Vagina (tissue), 2 donors: ENCODE results near the gene GYG2.

Experiments used
- CTCF ChIP-seq, 3 experiments: fragments of 450-650 bp in 2 of 3; fragments of 200-600 bp in 1 of 3; sonication (generic) in 1 of 3; IDR thresholded peaks; one replicate each; pipeline ENCODE4 v1.5.1; 2017 to 2019; ENCODE audit warnings: antibody characterized with exemption in 3 of 3, mild to moderate bottlenecking in 2 of 3, moderate library complexity in 2 of 3
- POLR2A ChIP-seq, 2 donors: fragments of 450-650 bp; IDR thresholded peaks; one replicate each; pipeline ENCODE4 v1.6.1; 2017; ENCODE audit warnings: antibody characterized with exemption in 2 of 2, mild to moderate bottlenecking in 2 of 2, moderate library complexity in 2 of 2

GRCh38 chrX:2841537-2841936 is 12.8 kb downstream of the GYG2 start:
- TF ChIP-seq CTCF (IDR thresholded peaks at IDR 0.05) (no peak), POLR2A (IDR thresholded peaks at IDR 0.05) (no peak)
